Measurements from ENCODE around the gene FOXP3. TPM values are rescaled to one million over a fixed set of nuclear protein-coding genes. Genes with fewer than 3 reads are reported as not detected.

The FOXP3 gene
- total RNA-seq, 1 experiment from 2014 or later = 0.68 TPM

DNA sequence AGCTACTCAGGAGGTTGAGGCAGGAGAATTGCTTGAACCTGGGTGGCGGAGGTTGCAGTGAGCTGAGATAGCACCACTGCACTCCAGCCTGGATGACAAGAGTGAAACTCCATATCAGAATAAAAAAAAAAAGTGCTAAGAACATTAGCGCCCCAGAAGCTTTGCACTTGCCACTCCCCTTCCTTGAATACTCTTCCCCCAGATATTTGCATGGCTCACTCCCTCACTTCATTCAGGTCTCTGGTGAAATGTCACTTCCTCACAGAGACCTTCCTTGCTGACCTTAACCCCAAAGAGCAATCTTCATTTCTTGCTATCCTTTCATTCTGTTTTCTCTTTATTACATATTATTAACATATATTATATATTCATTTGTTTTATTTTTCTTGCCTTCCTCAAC is 42.6 kb downstream of the FOXP3 start:
- H3K27ac Mint-ChIP-seq = no peak overlapping the region
- H3K79me2 ChIP-seq (ENCODE audit: insufficient read depth, low read length) = no peaks in the 10 kb centered on the region
- no peak overlapping the region for H3K4me2 ChIP-seq (ENCODE audit: insufficient read depth, insufficient read length, low read length)
- H3T11ph ChIP-seq (ENCODE audit: low read length) = no peak overlapping the region
- H3K4me1 Mint-ChIP-seq = peaks cover 0 to 5% of the 10 kb centered on the region in 2 experiments; a peak in 1 of 4 replicates
- H3K23me2 ChIP-seq (ENCODE audit: insufficient read length, low read depth, low read length, poor library complexity, severe bottlenecking) = no peaks in the 10 kb centered on the region
- H3K56ac ChIP-seq (ENCODE audit: insufficient read length, low read depth, low read length) = no peak overlapping the region
- no peak overlapping the region for H3K27ac ChIP-seq (ENCODE audit: insufficient read length, low read depth, low read length)
- no peak overlapping the region for H3K14ac ChIP-seq (ENCODE audit: insufficient read depth, low read length)
- H2AFZ ChIP-seq (ENCODE audit: low read length) = no peak overlapping the region
- no peak overlapping the region for H3K18ac ChIP-seq (ENCODE audit: insufficient read length, low read depth, low read length)
- WGBS (ENCODE audit: extremely low coverage, insufficient read length, low lambda C conversion rate) = no CpG with 5 or more reads among the region's 2 CpGs
- H3K9me3 Mint-ChIP-seq = peaks cover 82 to 83% of the 10 kb centered on the region in 2 experiments
- H4K5ac ChIP-seq (ENCODE audit: insufficient read length, low read depth, low read length) = no peak overlapping the region
- H4K8ac ChIP-seq (replicated peaks; ENCODE audit: insufficient read length, low read depth, low read length) = no peak overlapping the region
- H2AK5ac ChIP-seq (ENCODE audit: insufficient read length, low read length) = no peak overlapping the region
- H4K91ac ChIP-seq (ENCODE audit: insufficient read length, low read depth, low read length) = no peak overlapping the region
- H3K9ac ChIP-seq (ENCODE audit: extremely low read depth, insufficient read length, low read length) = no peak overlapping the region
- H3K23ac ChIP-seq (ENCODE audit: insufficient read length, low read depth, low read length) = no peak overlapping the region
- no peak overlapping the region for H3K4ac ChIP-seq (ENCODE audit: low read depth, low read length)
- no peaks in the 10 kb centered on the region for H3K4me1 ChIP-seq (ENCODE audit: insufficient read depth, low read length)
- no peaks in the 10 kb centered on the region for H4K20me1 ChIP-seq (ENCODE audit: control insufficient read depth, insufficient read depth, insufficient read length)
- TF ChIP-seq, protein P1, sequence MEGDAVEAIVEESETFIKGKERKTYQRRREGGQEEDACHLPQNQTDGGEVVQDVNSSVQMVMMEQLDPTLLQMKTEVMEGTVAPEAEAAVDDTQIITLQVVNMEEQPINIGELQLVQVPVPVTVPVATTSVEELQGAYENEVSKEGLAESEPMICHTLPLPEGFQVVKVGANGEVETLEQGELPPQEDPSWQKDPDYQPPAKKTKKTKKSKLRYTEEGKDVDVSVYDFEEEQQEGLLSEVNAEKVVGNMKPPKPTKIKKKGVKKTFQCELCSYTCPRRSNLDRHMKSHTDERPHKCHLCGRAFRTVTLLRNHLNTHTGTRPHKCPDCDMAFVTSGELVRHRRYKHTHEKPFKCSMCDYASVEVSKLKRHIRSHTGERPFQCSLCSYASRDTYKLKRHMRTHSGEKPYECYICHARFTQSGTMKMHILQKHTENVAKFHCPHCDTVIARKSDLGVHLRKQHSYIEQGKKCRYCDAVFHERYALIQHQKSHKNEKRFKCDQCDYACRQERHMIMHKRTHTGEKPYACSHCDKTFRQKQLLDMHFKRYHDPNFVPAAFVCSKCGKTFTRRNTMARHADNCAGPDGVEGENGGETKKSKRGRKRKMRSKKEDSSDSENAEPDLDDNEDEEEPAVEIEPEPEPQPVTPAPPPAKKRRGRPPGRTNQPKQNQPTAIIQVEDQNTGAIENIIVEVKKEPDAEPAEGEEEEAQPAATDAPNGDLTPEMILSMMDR (conservative IDR thresholded peaks at IDR 0.05) = no peak
- no peak overlapping the region for H2BK15ac ChIP-seq (ENCODE audit: low read depth, low read length)
- H3K27me3 ChIP-seq (ENCODE audit: insufficient read depth, low read length) = no peaks in the 10 kb centered on the region
- H3K36me3 Mint-ChIP-seq (ENCODE audit: insufficient read depth in 1 of 3, low read depth in 3 of 3) = peaks cover 0 to 12% (median 6%) of the 10 kb centered on the region in 3 experiments; a peak in 6 of 7 replicates
- H2BK120ac ChIP-seq (ENCODE audit: low read depth, low read length, poor library complexity, severe bottlenecking) = no peak overlapping the region
- no peak overlapping the region for H2BK12ac ChIP-seq (ENCODE audit: insufficient read length, low read depth, low read length)
- H2BK20ac ChIP-seq (ENCODE audit: low read depth, low read length, poor library complexity, severe bottlenecking) = no peak overlapping the region
- peaks cover 26% of the 10 kb centered on the region for H3K27me3 Mint-ChIP-seq (ENCODE audit: low read depth)
- H3K4me3 Mint-ChIP-seq = no peak overlapping the region
- no peak for DNase-seq
- peaks cover 50% of the 10 kb centered on the region for H3K9me3 ChIP-seq (ENCODE audit: control insufficient read depth, low read depth, low read length)
- no peaks in the 10 kb centered on the region for H3K79me1 ChIP-seq (ENCODE audit: insufficient read depth, low read depth, low read length, poor library complexity, severe bottlenecking)
- no peak overlapping the region for H2BK5ac ChIP-seq (ENCODE audit: insufficient read length, low read length)
